Smooth muscle cell (in vitro differentiated cells): ENCODE data around the gene RNPS1. TPM values are rescaled to one million over a fixed set of nuclear protein-coding genes. Genes with fewer than 3 reads are reported as not detected.

Experiments
- DNase-seq: peaks from one replicate; lab custom pipeline; 2025; ENCODE audit not compliant: unreplicated experiment; lab: John Stamatoyannopoulos, UW
- H2AFZ ChIP-seq: fragments of 200-600 bp; sonication (generic); 2 replicates; pipeline ENCODE4 v1.6.0; 2016; ENCODE audit warnings: antibody characterized with exemption, low read depth, mild to moderate bottlenecking
- H3F3A ChIP-seq: fragments of 200-600 bp; sonication (generic); 2 replicates; pipeline ENCODE4 v1.6.0; 2017; ENCODE audit warnings: antibody characterized with exemption, low read depth
- H3K27ac ChIP-seq: fragments of 200-600 bp; sonication (generic); 2 replicates; pipeline ENCODE4 v1.5.1; 2016; ENCODE audit warnings: low read depth, mild to moderate bottlenecking
- H3K27me3 ChIP-seq: fragments of 200-600 bp; sonication (generic); 2 replicates; pipeline ENCODE4 v1.6.1; 2016; ENCODE audit warnings: low read depth, mild to moderate bottlenecking
- H3K36me3 ChIP-seq: fragments of 200-600 bp; sonication (generic); 2 replicates; pipeline ENCODE4 v1.5.1; 2016; ENCODE audit warnings: low read depth
- H3K4me1 ChIP-seq: fragments of 200-600 bp; sonication (generic); 2 replicates; pipeline ENCODE4 v1.5.1; 2016; ENCODE audit warnings: low read depth
- H3K4me2 ChIP-seq: fragments of 200-600 bp; sonication (generic); 2 replicates; pipeline ENCODE4 v1.6.0; 2016; ENCODE audit warnings: mild to moderate bottlenecking
- H3K4me3 ChIP-seq: fragments of 200-600 bp; sonication (generic); 2 replicates; pipeline ENCODE4 v1.5.1; 2016; ENCODE audit warnings: mild to moderate bottlenecking
- H3K79me2 ChIP-seq: fragments of 200-600 bp; sonication (generic); 2 replicates; pipeline ENCODE4 v1.6.0; 2016; ENCODE audit warnings: low read depth, mild to moderate bottlenecking
- H3K9ac ChIP-seq: fragments of 200-600 bp; sonication (generic); 2 replicates; pipeline ENCODE4 v1.6.0; 2016; ENCODE audit warnings: low read depth
- H3K9me3 ChIP-seq: fragments of 200-600 bp; sonication (generic); replicated peaks from 2 replicates; pipeline ENCODE4 v1.5.1; 2016; ENCODE audit warnings: low read depth
- H4K20me1 ChIP-seq: fragments of 200-600 bp; sonication (generic); 2 replicates; pipeline ENCODE4 v1.6.0; 2016; ENCODE audit warnings: low read depth
- WGBS: methylation state at CpG from one replicate; pipeline ENCODE4 v1.1.7; 2016; ENCODE audit warnings: low lambda C conversion rate; 5-methylcytosine and 5-hydroxymethylcytosine counted together
- polyA plus RNA-seq: library from polyadenylated mRNA; unstranded; fragments of >200 nt; fragmentation: Nextera tagmentation; extraction: Ambion mirVana; gene quantifications from 2 replicates; pipeline ENCODE4 v1.2.1, GENCODE V29; 2016
- total RNA-seq: library from RNA; depleted of rRNA; stranded (reverse); fragments of >200 nt; gene quantifications from 2 replicates; pipeline ENCODE4 v1.2.3, GENCODE V29; 2014
- TF ChIP-seq, protein P1 (sequence below): fragments of 200-600 bp; sonication (generic); IDR thresholded peaks from 2 replicates; pipeline ENCODE4 v1.5.1; 2017; ENCODE audit warnings: borderline replicate concordance, mild to moderate bottlenecking, antibody characterized with exemption; ENCODE audit not compliant: insufficient read depth, poor library complexity, severe bottlenecking

Gene RNPS1
- total and polyA plus RNA-seq, 2 experiments from 2014 or later = 87.9 to 192 TPM

DNA sequence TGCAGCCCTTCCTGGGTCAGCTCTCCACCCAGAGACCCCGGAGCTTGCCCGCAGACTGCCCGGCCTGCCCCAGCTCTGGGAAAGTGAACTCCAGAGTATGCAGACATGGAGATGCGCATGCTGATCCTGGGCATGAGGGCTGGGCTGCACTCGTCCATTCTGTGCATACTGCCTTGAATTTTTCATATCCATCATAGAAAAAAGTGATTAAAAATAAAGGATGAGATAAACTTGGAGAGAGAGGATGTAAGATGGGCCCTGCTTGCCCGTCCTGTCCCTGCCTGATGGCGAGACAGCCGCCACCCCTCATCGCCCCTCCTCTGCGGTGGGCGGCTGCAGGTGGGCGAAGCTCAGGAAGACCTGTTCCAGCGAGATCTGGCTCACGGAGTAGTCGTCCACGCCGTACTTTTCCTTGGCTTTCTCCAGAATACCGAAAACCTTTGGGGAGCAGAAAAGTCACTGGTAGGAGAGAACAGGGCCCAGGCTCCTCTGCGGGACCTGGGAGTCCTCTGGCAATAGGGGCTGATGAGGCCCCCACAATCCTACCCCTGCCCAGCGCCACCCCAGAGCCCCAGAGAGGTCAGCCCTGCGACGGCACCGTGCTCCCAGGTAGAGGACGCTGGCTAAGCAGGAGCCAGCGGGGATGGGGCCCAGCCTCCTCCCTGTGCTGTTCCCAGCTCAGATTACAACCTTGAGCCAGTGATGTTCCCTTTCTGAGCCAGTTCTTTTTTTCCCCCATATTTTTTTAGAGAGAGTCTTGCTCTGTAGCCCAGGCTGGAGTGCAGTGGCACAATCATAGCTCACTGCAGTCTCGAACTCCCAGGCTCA, 8.7 kb upstream of the RNPS1 start:
- WGBS = 85% methylated on average over 26 of the region's 26 CpGs

DNA sequence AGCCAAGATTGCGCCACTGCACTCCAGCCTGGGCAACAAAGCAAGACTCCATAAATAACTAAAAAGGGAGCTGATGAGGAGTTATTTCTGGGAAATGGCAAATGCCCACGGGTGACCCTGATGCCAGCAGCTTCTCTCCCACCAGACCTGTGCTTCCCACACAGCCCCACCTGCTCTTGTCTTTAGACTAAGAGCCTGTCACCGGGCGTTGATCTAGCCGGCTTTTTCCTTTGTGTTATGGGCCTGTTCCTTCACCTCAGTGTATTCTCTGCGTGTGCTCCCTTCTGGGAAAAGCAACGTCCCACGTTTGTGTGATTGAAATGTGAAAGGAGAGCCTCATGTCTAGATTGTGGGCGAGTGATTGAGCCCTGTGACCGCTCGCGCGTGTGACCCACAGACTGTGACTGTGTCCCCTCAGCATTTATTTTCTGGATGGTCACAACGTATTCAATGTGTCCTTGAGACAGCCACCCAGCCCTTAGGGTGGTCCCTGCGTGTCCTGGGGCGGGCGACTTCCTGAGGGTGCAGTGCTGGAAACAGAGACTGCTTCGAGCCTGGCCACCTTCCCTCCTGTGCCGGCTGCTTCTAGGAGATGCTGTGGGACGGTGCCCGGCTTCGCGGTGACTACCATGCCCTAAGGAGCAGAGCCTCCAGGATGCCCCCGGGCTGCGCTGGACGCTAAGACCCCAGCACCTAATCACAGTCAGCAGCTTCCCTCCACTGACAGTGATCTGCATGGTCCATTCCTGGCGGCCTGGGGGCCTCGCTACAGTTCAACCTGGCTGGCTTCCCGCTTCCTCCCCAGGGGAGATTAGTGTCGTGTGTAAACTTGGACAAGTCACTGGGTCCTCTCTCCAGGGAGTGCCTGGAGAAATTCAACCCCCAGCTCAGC, 7.8 kb upstream of the RNPS1 start:
- peaks cover 1% of the 10 kb centered on the region for H3K79me2 ChIP-seq
- H3K4me2 ChIP-seq = no peak overlapping the region
- TF ChIP-seq, protein P1, sequence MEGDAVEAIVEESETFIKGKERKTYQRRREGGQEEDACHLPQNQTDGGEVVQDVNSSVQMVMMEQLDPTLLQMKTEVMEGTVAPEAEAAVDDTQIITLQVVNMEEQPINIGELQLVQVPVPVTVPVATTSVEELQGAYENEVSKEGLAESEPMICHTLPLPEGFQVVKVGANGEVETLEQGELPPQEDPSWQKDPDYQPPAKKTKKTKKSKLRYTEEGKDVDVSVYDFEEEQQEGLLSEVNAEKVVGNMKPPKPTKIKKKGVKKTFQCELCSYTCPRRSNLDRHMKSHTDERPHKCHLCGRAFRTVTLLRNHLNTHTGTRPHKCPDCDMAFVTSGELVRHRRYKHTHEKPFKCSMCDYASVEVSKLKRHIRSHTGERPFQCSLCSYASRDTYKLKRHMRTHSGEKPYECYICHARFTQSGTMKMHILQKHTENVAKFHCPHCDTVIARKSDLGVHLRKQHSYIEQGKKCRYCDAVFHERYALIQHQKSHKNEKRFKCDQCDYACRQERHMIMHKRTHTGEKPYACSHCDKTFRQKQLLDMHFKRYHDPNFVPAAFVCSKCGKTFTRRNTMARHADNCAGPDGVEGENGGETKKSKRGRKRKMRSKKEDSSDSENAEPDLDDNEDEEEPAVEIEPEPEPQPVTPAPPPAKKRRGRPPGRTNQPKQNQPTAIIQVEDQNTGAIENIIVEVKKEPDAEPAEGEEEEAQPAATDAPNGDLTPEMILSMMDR = no peak
- H3K27me3 ChIP-seq = no peaks in the 10 kb centered on the region
- no peaks in the 10 kb centered on the region for H3K4me1 ChIP-seq
- DNase-seq = no peak
- H3K9me3 ChIP-seq = no peaks in the 10 kb centered on the region
- H3K27ac ChIP-seq = no peak overlapping the region
- H3K4me3 ChIP-seq = no peak overlapping the region
- 87% methylated on average over 30 of the region's 30 CpGs for WGBS
- no peaks in the 10 kb centered on the region for H3F3A ChIP-seq
- no peaks in the 10 kb centered on the region for H3K36me3 ChIP-seq
- no peak overlapping the region for H3K9ac ChIP-seq
- H2AFZ ChIP-seq = no peak overlapping the region
- H4K20me1 ChIP-seq = peaks cover 7% of the 10 kb centered on the region

More for the DNA sequence above, 8.7 kb upstream of the RNPS1 start:
- H4K20me1 ChIP-seq = no peaks in the 10 kb centered on the region
- no peaks in the 10 kb centered on the region for H3K4me1 ChIP-seq
- H3K36me3 ChIP-seq = no peaks in the 10 kb centered on the region
- TF ChIP-seq, protein P1 = no peak
- no peak overlapping the region for H2AFZ ChIP-seq
- no peaks in the 10 kb centered on the region for H3K27me3 ChIP-seq
- H3K9me3 ChIP-seq = no peaks in the 10 kb centered on the region
- no peak overlapping the region for H3K9ac ChIP-seq
- no peaks in the 10 kb centered on the region for H3F3A ChIP-seq
- H3K4me2 ChIP-seq = no peak overlapping the region
- no peak overlapping the region for H3K4me3 ChIP-seq
- H3K79me2 ChIP-seq = no peaks in the 10 kb centered on the region
- DNase-seq = no peak
- H3K27ac ChIP-seq = no peak overlapping the region

DNA sequence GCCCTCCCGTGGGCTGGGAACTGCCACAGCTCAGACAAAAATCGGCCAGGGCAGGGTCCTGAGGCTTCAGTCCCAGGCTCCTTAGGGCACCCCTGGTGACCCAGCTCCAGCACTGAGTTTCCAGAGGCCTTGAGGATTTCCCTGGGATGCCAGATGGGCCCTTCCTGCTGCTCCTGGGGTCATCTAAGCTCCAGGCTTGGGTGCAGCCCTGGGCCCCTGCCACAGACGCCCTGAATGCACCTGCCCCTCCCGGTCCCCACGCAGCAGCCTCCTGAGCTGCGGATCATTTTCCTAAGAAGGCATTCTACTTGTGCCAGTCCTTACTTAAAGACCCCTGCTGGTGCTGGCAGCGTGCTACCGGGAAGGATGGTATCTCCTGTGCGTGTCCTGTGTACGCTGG, 6.0 kb upstream of the RNPS1 start:
- Histone ChIP-seq H3K79me2 (peaks cover 19% of the 10 kb centered on the region), H4K20me1 (peaks cover 20% of the 10 kb centered on the region), H3K4me2 (no peak overlapping the region), H3F3A (no peaks in the 10 kb centered on the region), H3K4me3 (no peak overlapping the region), H3K9me3 (no peaks in the 10 kb centered on the region), H3K4me1 (peaks cover 6% of the 10 kb centered on the region), H2AFZ (no peak overlapping the region), H3K36me3 (no peaks in the 10 kb centered on the region), H3K9ac (no peak overlapping the region), H3K27me3 (no peaks in the 10 kb centered on the region), H3K27ac (no peak overlapping the region)
- TF ChIP-seq, protein P1 = no peak
- 95% methylated on average over 10 of the region's 10 CpGs for WGBS
- no peak for DNase-seq
